ENCODE results near the gene SPTSSB.

Gene SPTSSB

DNA sequence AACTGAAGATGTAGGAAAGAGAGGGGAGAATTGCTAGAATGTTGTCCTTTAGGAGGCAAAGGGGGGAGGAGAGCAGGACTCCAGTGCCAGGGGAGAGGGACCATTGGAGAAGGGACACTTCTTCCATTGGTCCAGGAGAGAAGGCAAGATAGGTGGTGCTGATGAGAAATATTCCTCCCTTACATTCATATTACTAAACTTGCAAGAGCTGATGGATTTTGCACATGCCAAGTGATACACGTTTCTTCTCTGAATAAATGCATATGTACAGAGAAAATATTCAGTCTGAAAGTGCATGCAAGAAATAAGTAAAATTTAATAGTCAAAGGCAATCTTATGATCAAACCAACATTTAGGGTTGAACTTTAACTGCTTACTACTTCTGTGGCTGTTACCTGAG lies 21.5 kb upstream of the SPTSSB start:
- no peak for DNase-seq (ENCODE audit: extremely low read depth in 1 of 2, low read depth in 1 of 2)

DNA sequence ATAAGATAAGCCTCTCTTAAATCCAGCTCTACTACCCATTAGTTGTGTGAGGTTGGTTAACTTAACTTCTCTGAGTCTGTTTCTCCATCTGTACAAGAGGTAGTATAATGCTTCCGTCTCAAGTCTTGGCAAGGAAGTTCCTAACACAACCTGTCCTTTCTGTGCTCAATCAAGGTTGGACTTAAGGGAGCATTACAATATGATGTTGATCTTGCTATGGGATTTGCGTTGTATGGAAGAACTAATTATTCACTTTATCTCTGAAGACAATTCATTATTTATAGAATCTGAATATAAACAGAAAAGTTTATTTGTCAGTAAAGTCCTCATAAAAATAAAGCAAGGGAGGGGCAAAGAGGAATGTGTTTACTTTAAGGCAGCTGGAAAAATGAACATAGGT lies 18.9 kb upstream of the SPTSSB start:
- no peak for DNase-seq (ENCODE audit: extremely low read depth in 1 of 2, low read depth in 1 of 2)

DNA sequence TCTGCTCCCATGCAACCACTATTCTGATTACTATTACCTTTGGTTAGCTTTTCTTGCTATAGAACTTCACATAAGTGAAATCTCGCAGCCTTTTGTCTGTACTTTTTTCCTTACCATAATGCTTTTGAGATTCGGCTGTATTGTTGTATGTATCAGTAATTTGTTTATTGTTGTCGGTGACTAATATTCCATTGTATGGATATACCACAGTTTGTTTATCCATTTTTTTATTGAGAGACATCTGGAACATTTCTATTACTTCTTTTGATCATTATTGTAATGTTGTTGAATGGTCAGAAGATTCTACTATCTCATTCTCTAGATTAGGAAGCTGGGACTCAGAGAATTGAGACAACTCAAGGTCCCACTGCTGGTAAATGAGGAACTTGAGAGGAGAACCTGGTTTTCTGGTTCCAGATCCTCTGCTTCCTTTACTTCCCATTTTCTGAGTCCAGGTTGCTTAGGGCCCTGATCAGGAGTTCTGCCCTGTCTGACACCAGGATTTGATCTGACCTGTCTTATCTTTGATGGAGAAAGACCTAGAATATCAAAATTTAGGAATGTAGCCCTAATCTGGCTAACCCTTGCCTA lies 18.2 kb upstream of the SPTSSB start:
- DNase-seq (ENCODE audit: extremely low read depth in 1 of 2, low read depth in 1 of 2) = no peak

DNA sequence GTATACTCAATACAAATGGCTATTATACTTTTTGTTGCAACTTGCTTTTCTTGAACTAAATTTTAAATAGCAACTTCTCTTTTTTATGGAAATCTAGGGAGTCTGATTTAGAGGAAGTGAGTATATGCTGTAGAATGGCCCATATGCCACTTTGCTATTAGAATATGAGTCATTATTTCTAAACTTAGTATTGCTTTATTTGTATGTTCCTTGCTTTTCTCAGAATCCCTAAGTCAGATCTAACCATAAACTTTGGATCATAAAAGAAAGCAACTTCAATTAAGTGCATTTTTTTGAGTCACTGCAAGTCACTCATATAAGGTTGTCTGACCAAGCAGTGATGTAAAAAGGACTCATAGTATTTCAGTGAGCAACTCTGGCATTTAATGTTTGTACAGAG lies 17.5 kb upstream of the SPTSSB start:
- no peak for DNase-seq (ENCODE audit: extremely low read depth in 1 of 2, low read depth in 1 of 2)

DNA sequence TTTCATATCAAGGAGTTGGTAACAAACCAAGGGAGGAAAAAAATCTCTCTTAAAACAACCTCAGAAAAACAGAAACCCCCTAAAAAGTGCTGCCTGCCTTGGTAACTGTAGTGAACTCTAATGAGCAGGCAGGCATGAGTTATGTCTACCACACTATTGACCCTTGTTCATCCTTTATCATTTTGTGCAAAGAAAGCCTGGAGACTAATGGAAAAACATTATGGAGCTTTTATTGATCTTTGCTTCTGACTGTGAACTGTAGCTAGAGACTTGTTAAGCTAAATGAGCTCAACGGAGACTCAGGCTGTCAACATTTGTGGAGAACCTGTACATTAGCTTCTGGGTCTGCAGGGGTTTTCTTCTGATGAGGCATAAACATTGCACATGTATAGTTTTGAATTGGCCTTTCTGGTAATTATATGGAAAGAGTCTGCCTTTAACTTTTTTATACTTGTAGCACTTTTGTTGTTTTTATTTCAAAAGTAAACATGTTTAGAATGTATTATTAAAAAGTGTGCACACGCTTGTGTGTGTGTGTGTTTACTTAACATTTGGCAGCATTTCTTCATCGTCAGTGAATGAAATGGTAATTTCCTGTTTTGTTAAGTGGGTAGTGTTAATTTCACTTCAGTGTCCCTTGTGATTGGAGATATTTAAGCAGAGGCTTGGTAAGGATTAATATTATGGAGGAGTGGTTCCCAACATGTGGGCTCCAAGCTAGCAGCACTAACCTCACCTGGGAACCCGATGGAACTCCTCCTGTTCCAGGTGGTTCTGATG lies 15.9 kb upstream of the SPTSSB start:
- DNase-seq (ENCODE audit: extremely low read depth in 1 of 2, low read depth in 1 of 2) = no peak

DNA sequence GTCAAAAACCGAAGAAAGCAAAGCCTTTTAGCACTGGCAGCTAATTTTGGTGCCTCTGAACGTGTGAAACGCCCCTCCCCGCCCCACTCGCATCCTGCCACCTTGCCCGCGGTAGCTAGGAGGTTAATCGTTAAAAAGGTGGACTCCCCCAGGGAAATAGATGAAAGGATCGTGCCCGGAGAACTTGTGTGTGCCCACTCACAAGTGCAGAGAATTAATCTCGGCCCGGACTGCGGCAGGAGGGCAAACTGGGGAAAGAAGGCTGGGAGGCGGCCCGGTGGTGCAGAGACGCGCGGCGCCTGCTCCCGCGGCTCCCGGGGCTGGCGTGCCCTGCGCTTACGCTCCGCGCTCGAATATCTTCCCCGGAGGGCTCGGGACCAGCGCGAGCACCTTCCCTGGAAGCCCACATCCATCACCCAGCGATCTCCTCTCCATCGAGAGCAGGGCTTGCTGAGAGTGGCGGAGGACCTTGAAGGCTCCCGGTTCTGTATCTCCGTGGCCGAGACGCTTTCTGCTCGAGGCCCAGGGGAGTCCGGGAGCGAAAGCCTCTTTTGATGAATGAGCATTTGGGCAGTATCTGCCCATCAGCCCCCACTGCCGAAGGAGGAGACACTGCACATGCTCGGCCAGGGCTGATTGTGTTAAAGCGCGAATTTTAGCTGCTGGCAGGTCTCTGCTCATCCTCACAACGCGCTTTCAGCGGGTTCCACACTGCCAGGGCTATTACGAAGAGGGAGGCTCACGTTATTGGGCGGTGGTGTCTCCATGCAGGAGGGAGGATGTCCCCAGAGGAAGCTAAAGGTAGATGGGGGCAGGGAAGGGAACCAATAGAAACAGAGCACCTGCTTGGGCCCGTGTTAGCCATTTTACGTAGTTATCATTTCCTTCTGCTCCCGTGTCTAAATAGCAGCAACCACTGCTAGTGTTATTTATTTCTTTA lies 1.3 kb upstream of the SPTSSB start:
- no peak for DNase-seq (ENCODE audit: extremely low read depth in 1 of 2, low read depth in 1 of 2)

DNA sequence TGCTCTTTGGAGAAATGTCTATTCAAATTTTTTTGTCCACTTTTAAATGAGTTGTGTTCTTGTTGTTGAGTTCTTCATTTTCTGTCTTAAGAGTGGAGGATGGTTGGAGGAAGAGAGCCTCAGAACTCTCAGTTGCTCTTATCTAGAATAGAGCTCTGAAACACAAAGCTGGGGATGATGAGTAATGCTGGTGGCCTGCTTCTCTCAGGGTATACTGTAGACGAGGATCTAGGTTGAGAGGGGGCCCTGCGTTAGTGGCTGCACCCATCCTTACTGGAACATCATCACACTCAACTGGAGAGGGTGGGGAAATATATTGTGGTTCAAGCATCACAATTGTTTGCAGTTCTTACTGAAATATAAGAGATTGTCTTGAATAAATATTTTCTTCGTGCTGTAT lies 1.8 kb downstream of the SPTSSB start:
- no peak for DNase-seq (ENCODE audit: extremely low read depth in 1 of 2, low read depth in 1 of 2)

DNA sequence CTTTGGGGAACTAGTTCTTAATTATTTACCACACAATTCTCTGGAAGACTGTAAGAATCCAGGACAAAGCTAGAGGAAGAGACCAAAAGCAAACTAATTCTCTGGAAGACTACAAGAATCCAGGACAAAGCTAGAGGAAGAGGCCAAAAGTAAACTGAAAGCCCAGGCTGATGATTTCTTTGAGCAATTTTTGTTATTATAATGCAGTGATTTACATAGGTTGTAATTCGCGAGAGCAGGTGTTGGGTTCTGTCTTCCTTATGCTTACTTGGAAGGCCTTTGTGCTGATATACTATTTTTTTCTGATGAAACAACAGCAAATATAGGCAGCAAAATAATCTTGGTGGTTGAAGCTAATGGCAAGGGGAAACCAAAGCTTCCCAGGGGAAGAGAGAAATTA lies 5.2 kb downstream of the SPTSSB start:
- no peak for DNase-seq (ENCODE audit: extremely low read depth in 1 of 2, low read depth in 1 of 2)

DNA sequence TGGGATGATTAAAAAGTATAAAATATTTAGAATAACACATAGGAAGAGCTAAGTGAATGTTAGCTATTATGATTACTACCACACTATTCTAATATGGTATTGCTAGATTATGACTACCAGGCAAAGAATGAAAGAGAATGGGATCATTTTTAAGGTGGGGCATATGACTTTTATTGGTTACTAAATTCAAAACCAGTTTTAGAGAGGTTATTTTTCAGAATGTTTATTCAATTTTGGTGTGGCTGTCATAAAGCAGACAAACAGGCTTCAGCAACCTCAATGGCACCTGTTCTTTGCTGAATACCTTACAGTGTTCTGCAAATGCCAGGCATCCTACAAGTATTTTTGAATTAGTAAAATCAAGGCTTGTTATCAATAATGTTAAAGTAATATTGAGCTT lies 12.8 kb downstream of the SPTSSB start:
- no peak for DNase-seq (ENCODE audit: extremely low read depth in 1 of 2, low read depth in 1 of 2)

DNA sequence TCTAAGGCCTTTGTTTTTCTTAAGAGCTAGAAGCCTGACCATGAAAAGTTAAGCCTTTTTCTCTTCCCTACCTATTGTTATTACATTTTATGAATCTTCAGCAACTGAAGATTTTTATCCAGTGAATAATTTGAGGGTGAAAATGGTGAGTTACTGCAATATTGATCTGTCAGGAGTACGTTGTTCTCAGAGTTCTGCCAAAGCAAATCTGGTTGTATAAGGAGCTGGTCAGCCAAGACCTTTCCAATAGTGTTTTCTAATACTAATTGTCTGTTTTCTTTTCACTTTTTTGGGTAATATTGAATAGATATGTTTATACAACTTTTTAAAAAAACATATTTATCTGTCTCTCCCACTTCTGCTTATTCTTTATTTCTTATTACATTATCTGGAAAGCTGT lies 15.0 kb downstream of the SPTSSB start:
- no peak for DNase-seq (ENCODE audit: extremely low read depth in 1 of 2, low read depth in 1 of 2)

DNA sequence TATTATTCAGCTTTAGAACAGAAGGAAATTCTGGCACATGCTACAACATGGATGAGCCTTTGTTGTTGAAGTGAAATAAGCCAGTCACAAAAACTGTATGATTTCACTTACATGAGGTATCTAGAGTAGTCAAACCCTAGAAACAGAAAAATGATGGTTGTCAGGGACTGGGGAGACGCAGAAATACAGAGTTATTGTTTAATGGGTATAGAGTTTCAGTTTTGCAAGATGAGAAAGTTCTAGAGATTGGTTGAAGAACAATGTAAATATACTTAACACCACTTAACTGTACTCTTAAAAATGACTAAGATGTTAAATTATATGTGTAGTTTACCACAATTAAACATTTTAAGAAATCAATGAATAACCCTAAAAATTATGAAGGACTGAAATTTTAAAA lies 15.8 kb downstream of the SPTSSB start:
- no peak for DNase-seq (ENCODE audit: extremely low read depth in 1 of 2, low read depth in 1 of 2)

DNA sequence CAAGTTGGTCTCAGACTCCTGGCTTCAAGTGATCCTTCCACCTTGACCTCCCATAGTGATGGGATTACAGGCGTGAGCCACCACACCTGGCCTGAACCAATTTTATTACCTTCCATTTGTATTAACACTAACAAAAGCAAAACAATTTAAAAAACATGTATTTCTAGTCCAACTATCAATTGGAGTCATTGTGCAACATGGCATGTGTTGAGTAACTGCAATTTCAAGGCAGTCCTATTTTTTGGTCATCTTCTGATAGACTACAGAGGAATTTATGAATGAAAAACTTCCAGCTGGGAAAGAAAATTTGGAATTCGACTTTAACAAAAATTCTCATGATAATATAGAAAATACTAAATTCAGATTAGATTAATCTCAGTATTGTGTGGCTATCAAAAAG lies 16.8 kb downstream of the SPTSSB start:
- DNase-seq (ENCODE audit: extremely low read depth in 1 of 2, low read depth in 1 of 2) = no peak

DNA sequence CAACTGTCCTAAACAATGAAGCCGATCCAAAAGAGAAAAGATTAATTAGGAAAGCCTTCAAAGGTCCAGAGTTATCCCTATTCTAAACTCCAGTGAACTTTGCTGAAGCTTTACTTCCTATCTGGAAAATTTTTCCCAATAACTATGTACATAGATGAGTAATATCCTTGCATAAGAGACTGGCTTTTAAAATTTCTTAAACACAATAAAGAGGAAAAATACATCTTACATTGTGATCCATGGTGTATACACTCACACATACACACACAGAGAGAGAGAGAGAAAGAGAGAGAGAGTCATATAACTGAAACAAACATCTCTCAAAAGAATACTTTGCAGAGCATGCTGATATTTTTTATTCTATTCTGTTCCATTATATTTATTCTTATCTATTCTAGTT lies 20.0 kb downstream of the SPTSSB start:
- DNase-seq (ENCODE audit: extremely low read depth in 1 of 2, low read depth in 1 of 2) = no peak

DNA sequence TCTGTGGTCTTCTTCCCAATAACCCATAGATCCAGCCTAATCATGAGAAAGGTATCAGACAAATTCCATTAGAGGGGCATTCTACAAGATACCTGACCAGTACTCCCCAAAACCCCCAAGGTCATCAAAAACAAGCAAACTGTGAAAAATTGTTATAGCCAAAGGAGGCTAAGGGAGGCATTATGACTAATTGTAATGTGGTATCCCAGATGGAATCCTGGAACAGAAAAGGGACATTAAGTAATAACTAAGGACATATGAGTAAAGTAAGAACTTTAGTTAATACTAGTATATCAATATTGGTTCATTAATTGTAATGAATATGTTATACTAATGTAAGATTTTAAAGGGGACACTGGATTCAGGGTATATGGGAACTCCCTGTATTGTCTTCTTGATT lies 20.4 kb downstream of the SPTSSB start:
- DNase-seq (ENCODE audit: extremely low read depth in 1 of 2, low read depth in 1 of 2) = no peak

DNA sequence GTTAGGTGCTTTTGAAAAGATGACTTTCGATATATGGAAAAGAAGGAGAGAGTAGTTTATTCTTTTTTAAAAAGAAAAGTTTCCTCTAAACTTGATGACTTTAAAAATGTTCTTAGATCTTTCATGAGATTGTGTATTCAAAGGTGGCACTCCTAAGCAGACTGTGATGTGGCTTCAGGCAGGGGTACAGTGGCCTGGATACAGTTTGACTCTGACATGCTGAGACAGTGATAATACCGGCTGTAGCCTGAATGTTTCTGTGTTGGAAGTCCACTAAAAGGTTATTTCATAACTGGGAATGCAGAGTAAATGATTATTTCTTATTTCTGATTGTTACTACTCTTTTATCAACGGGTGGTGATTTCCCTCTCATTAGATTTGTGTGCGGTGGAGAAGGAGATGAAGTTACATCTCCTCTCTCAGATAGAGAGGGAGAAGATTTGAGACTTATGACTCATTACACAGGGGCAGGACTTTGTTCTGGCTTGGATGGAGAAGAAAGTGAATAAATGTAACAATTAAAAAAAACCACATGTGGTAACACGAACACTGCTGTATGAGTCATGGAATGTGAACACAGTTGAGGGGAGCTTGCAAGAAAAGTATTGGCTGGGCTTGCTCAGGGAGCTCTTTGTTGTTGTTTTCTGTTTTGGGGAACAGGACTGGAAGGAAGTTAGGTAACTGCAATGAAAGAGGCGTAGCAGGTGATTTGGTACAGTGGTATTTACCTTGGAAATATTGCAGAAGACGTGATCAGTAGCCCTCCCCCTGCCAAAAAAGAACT lies 21.6 kb downstream of the SPTSSB start:
- no peak for DNase-seq (ENCODE audit: extremely low read depth in 1 of 2, low read depth in 1 of 2)

DNA sequence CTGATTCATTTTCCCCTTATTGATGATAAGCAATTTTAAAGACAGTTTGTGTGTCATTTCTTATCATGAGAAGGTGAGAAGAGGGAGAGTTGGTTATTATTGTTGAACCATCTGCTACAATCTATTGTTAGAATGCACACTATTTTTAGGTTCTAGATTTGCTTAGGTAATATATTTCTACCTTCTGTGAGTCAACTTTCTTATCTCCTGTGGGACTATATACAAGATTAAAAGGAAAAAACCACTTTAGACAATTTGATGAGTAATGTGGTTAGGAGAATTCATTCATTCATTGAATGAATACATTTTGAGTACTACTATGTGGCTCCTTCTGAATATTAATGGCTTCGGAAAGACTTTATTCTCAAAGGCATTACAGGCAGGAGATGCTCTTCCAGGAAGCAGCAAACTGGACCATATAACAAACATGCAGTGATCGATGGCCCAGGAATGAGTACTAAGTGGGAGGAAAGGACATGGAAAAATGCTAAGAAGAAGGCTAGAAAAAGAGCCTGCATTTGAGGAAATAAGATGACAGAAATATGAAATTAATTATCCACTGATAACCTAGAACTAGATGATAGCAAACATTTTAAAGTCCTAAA lies 22.4 kb downstream of the SPTSSB start:
- DNase-seq (ENCODE audit: extremely low read depth in 1 of 2, low read depth in 1 of 2) = no peak

DNA sequence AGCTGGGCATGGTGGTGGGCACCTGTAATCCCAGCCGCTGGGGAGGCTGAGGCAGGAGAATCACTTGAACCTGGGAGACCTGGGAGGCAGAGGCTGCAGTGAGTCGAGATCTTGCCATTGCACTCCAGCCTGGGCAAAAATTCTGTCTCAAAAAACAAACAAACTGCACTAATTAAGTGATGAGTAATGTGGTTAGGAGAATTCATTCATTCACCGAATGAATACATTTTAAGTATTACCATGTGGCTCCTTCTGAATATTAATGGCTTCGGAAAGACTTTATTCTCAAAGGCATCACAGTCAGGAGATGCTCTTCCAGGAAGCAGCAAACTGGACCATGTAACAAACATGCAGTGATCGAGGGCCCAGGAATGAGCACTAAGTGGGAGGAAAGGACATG lies 23.6 kb downstream of the SPTSSB start:
- no peak for DNase-seq (ENCODE audit: extremely low read depth in 1 of 2, low read depth in 1 of 2)

DNA sequence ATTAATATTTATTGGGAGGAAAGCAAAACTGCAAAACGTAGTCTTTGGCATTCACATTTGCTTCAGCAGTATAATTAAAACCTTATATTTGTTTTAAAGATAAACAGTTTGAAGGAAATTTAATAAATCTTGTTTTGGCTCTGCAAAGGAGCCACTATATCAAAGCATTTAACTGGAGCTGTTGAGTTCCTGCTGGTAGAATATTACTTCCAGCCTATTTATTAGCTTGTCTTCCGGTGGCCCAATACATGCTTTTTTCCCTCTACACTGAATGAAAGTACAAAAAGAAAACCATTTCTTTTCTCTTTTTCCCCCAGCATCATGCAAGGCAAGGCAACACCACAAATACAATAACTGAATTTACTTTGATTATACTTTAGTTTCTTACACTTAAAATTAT lies 26.3 kb downstream of the SPTSSB start:
- no peak for DNase-seq (ENCODE audit: extremely low read depth in 1 of 2, low read depth in 1 of 2)

DNA sequence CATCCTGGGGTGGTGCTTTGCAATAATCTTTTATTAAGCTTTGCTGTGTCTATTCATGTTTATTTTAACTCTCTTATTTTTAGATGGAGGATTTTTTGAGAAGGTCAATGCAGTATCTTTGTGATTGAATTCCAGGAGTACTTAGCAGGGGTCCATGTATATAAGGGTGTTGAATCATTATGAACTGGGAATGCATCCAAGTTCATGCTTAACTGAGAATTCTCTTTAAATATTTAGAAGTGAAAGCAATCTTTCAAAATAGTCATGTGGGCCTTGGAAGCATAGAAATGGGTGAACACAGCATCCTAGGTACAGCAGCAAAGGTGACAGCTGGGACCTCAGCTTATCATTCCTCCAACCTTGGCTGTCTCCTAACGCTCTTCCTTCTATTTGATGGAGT lies 27.3 kb downstream of the SPTSSB start:
- DNase-seq (ENCODE audit: extremely low read depth in 1 of 2, low read depth in 1 of 2) = no peak

DNA sequence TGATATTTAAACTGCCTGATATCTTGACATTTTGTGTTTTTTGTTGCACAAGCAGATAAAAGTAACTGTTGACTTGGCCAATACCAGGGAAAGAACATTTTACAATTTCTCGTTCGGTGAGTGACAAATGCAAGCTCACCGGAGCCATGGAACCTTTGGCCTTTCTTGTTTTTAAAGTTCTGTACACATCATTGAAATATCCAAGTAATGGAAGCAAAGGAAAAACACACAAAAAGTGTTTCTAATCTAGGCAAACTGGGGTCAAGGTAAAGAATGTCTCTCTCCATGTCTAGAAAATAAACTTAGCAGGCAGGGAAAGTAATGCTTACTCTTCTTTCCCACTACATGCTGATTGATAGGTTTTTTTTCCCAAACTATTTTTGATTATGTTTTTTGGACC lies 27.8 kb downstream of the SPTSSB start:
- DNase-seq (ENCODE audit: extremely low read depth in 1 of 2, low read depth in 1 of 2) = no peak

DNA sequence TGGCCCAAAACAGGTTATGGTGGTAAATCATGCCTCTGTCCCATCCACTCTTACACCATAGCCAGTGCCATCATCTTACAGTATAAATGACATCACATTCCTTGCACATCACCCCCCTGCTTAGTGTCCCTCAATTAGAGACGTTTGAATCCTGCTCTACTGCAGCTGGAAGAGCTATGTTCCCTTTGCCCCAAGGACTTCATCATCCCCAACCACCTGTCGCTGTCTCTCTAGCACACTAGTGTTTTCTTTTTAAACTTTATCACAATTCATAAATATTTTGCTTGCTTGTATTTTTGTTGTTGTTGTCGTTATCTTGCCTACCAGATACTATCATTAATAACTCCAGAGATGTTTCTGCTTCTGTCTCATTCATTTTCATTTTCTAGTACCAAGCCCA lies 28.7 kb downstream of the SPTSSB start:
- no peak for DNase-seq (ENCODE audit: extremely low read depth in 1 of 2, low read depth in 1 of 2)

Measured in stimulated activated CD8-positive, alpha-beta memory T cell treated with anti-CD3 and anti-CD28 coated beads, Interleukin-7, amount 100 ng/mL, for 48 hours (primary cell).